Measurements from ENCODE around the gene CBX7. TPM values are rescaled to one million over a fixed set of nuclear protein-coding genes. Genes with fewer than 3 reads are reported as not detected.

Gene CBX7
- total and polyA plus RNA-seq, 9 of the 15 experiments (the other 6 are each of a cell fraction or from before 2014, with no cell fraction given) = 0.04 to 5.2 (median 2.8) TPM

- TF ChIP-seq MGA (IDR thresholded peaks at IDR 0.05) (peak; percentile 4; the same call in 1 of the 2 replicates), HDGF (IDR thresholded peaks at IDR 0.05) (no peak), MAFK (IDR thresholded peaks at IDR 0.05; ENCODE audit: low read length) (no peak), L3MBTL2 (IDR thresholded peaks at IDR 0.05) (peak; percentile 52; the same call in 1 of the 2 replicates), ZBTB9 (CRISPR knock-in tag; IDR thresholded peaks at IDR 0.05) (no peak), E2F6 (IDR thresholded peaks at IDR 0.05; ENCODE audit: borderline replicate concordance in 1 of 2, extremely low read depth in 1 of 2, insufficient read depth in 1 of 2, insufficient read length in 1 of 2, low read depth in 1 of 2, low read length in 1 of 2, poor library complexity in 1 of 2, severe bottlenecking in 1 of 2) (peak in 1 of 2 experiments; percentile 14)
Observed at GRCh38 chr22:39153220-39153717, 789 bp upstream of the CBX7 start (continued).

Data from K562 (cell line).